ENCODE data around the gene ACKR2. TPM values are rescaled to one million over a fixed set of nuclear protein-coding genes. Genes with fewer than 3 reads are reported as not detected.

ACKR2 gene
- total RNA-seq, 1 experiment from 2014 or later, result not detected

- no peak overlapping the region for H3K18ac ChIP-seq (ENCODE audit: insufficient read length, low read depth, low read length)
- no peak overlapping the region for H4K91ac ChIP-seq (ENCODE audit: insufficient read length, low read depth, low read length)
- WGBS (ENCODE audit: extremely low coverage, insufficient read length, low lambda C conversion rate), result no CpG with 5 or more reads among the region's 1 CpG
- H3K14ac ChIP-seq (ENCODE audit: insufficient read depth, low read length), result no peak overlapping the region
- H3K4ac ChIP-seq (ENCODE audit: low read depth, low read length), result no peak overlapping the region
- peaks cover 0 to under 1% of the 10 kb centered on the region in 2 experiments; a peak in 1 of 4 replicates for H3K4me1 Mint-ChIP-seq
- H3K79me2 ChIP-seq (ENCODE audit: insufficient read depth, low read length), result no peaks in the 10 kb centered on the region; the same call in 1 of the 2 replicates
- TF ChIP-seq CTCF (conservative IDR thresholded peaks at IDR 0.05), result no peak
- no peaks in the 10 kb centered on the region for H3K23me2 ChIP-seq (ENCODE audit: insufficient read length, low read depth, low read length, poor library complexity, severe bottlenecking)
- H3K9me3 Mint-ChIP-seq, result no peaks in the 10 kb centered on the region
- H3K27me3 ChIP-seq (ENCODE audit: insufficient read depth, low read length), result no peaks in the 10 kb centered on the region
- H3K4me3 Mint-ChIP-seq, result no peak overlapping the region
- no peak overlapping the region for H3K4me2 ChIP-seq (ENCODE audit: insufficient read depth, insufficient read length, low read length)
- H3K27me3 Mint-ChIP-seq (ENCODE audit: low read depth), result no peaks in the 10 kb centered on the region
- H2BK120ac ChIP-seq (ENCODE audit: low read depth, low read length, poor library complexity, severe bottlenecking), result no peak overlapping the region
- H2BK12ac ChIP-seq (ENCODE audit: insufficient read length, low read depth, low read length), result no peak overlapping the region
- no peak overlapping the region for H3K23ac ChIP-seq (ENCODE audit: insufficient read length, low read depth, low read length)
- H2AFZ ChIP-seq (ENCODE audit: low read length), result no peak overlapping the region
- H3K56ac ChIP-seq (ENCODE audit: insufficient read length, low read depth, low read length), result no peak overlapping the region
- DNase-seq, result no peak
- no peak overlapping the region for H4K8ac ChIP-seq (replicated peaks; ENCODE audit: insufficient read length, low read depth, low read length)
- H3K9me3 ChIP-seq (ENCODE audit: control insufficient read depth, low read depth, low read length), result no peaks in the 10 kb centered on the region
- no peak overlapping the region for H3K27ac ChIP-seq (ENCODE audit: insufficient read length, low read depth, low read length)
- no peak overlapping the region for H2AK5ac ChIP-seq (ENCODE audit: insufficient read length, low read length)
- no peak overlapping the region for H3K9ac ChIP-seq (ENCODE audit: extremely low read depth, insufficient read length, low read length)
- H4K5ac ChIP-seq (ENCODE audit: insufficient read length, low read depth, low read length), result no peak overlapping the region
- peaks cover 7 to 55% (median 40%) of the 10 kb centered on the region in 3 experiments; a peak in 6 of 7 replicates for H3K36me3 Mint-ChIP-seq (ENCODE audit: insufficient read depth in 1 of 3, low read depth in 3 of 3)
- no peak overlapping the region for H2BK20ac ChIP-seq (ENCODE audit: low read depth, low read length, poor library complexity, severe bottlenecking)
- no peaks in the 10 kb centered on the region for H4K20me1 ChIP-seq (ENCODE audit: control insufficient read depth, insufficient read depth, insufficient read length)
- peaks cover 3% of the 10 kb centered on the region for H3K79me1 ChIP-seq (ENCODE audit: insufficient read depth, low read depth, low read length, poor library complexity, severe bottlenecking)
- H2BK5ac ChIP-seq (ENCODE audit: insufficient read length, low read length), result no peak overlapping the region
- no peak overlapping the region for H3T11ph ChIP-seq (ENCODE audit: low read length)
- no peak overlapping the region for H3K27ac Mint-ChIP-seq
- H3K4me1 ChIP-seq (ENCODE audit: insufficient read depth, low read length), result no peaks in the 10 kb centered on the region
- no peak overlapping the region for H2BK15ac ChIP-seq (ENCODE audit: low read depth, low read length)
Measured at GRCh38 chr3:42786212-42786611, 23.0 kb upstream of the ACKR2 start.
